Subcutaneous adipose tissue (tissue), 4 donors: Measurements from ENCODE around the gene FGD6. TPM values are rescaled to one million over a fixed set of nuclear protein-coding genes. Genes with fewer than 3 reads are reported as not detected.

Experiments
- CTCF ChIP-seq: fragments of 450-650 bp; IDR thresholded peaks from one replicate; pipeline ENCODE4 v1.5.1; 2016; ENCODE audit warnings: low read depth, mild to moderate bottlenecking, control low read depth, antibody characterized with exemption, moderate library complexity
- total RNA-seq, 4 donors: library from RNA; depleted of rRNA; stranded (reverse); fragments of >200 nt; gene quantifications; one replicate each; pipeline ENCODE4 v1.1.0, GENCODE V29; 2016

The FGD6 gene
- total RNA-seq, 4 donors from 2014 or later, result 3.4 to 13.8 (median 7.6) TPM

GRCh38 chr12:95164656-95165055, 52.6 kb downstream of the FGD6 start:
- TF ChIP-seq CTCF, result no peak

- TF ChIP-seq CTCF, result no peak
Observed at GRCh38 chr12:95158919-95159318, 58.3 kb downstream of the FGD6 start.

GRCh38 chr12:95151821-95152220, 65.4 kb downstream of the FGD6 start:
- no peak for TF ChIP-seq CTCF

- TF ChIP-seq CTCF, result no peak
Observed at GRCh38 chr12:95151406-95151805, 65.9 kb downstream of the FGD6 start.

GRCh38 chr12:95150501-95150900, 66.8 kb downstream of the FGD6 start:
- no peak for TF ChIP-seq CTCF

- no peak for TF ChIP-seq CTCF
Observed at GRCh38 chr12:95147866-95148265, 69.4 kb downstream of the FGD6 start.

- no peak for TF ChIP-seq CTCF
Observed at GRCh38 chr12:95146769-95147168, 70.5 kb downstream of the FGD6 start.
